ENCODE data around the gene MYBPC1. TPM values are rescaled to one million over a fixed set of nuclear protein-coding genes. Genes with fewer than 3 reads are reported as not detected.

The MYBPC1 gene
- total RNA-seq, 4 donors from 2014 or later = 0.13 to 1.6 TPM; not detected in 2

DNA sequence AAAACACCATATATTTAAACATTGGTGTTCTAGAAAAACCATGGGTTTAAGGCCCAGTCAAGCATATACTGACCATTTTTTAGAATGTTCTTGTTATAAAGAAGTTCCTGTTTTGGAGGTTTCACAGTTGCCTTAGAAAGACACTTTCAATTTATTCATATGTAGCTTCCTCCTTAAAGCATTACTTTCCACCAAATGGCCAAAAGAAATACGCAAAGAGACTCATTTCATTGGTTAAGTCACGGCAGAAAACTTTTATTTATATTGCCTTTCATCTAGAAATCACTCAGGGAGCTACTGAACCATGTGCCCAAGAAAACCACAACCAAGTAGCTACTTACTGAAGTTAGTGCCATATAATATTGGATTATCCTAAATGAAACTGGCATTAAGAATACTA lies 40.0 kb downstream of the MYBPC1 start:
- H3K27me3 ChIP-seq = no peaks in the 10 kb centered on the region
- no peak for DNase-seq
- no peaks in the 10 kb centered on the region for H3K9me3 ChIP-seq
- no peaks in the 10 kb centered on the region for H3K36me3 ChIP-seq
- 26 to 28% methylated on average over 2 of the region's 2 CpGs for WGBS, 2 donors
- H3K4me1 ChIP-seq = peaks cover 14 to 21% of the 10 kb centered on the region in 2 donors
- intact Hi-C loops (cut with DNase I) = no loop called here
- no peak overlapping the region for H3K4me3 ChIP-seq (replicated peaks in 1 of 3)
- TF ChIP-seq POLR2A (IDR thresholded peaks at IDR 0.05) = no peak
- no peak for TF ChIP-seq CTCF (IDR thresholded peaks at IDR 0.05)
- H3K27ac ChIP-seq = peak overlapping the region; percentile 19 to 34 (median 25)

GRCh38 chr12:101637936-101638335 lies 43.2 kb downstream of the MYBPC1 start:
- WGBS, 2 donors = 92 to 93% methylated on average over 3 of the region's 3 CpGs

DNA sequence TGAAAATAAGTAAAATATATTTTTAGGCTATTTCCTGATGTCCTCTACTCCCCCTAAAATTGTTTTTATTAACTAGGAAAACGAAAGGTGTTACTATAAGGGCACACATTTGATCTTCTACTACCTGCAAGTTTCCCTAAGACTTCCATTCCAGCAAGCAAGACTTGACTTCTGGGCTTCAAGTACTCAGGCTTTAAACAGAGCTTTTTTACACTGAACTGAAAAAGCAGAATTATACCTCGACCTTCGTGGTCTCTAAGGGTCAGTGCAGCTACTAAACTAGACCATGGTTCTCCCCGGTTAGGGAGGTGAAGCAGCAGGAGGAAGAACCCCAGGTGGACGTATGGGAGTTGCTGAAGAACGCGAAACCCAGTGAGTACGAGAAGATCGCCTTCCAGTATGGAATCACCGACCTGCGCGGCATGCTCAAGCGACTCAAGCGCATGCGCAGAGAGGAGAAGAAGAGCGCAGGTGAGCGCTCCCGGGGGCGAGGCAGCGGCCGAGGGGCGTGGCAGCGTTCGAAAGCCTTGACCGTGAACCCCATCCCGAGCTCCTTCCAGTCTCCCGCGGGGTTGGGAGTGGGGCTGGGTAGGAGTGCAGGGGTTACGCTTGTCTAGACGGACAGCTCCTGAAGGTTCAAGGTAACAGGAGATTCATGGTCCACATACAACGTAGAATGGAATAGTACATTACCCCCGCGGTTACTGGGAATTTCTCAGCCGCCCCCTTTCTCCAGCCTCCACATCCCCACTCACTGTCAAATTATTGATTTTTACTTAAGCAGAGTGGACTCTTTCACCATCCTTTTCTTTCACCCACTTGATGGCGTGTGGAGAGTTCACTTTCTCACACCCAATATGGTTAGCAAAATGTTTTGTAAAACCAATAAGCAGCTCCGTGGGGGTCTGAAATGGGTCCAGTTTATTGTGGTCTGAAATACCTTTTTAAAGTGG lies 47.6 kb downstream of the MYBPC1 start:
- peak; percentile 54 to 58 for DNase-seq
- no peak for TF ChIP-seq CTCF (IDR thresholded peaks at IDR 0.05)
- no peak for TF ChIP-seq POLR2A (IDR thresholded peaks at IDR 0.05)
- Histone ChIP-seq H3K9me3 (no peaks in the 10 kb centered on the region), H3K4me1 (peaks cover 5 to 6% of the 10 kb centered on the region in 2 donors), H3K4me3 (replicated peaks in 1 of 3) (peak overlapping the region in 1 of 3 donors; percentile 13), H3K36me3 (no peaks in the 10 kb centered on the region), H3K27ac (no peak overlapping the region), H3K27me3 (no peaks in the 10 kb centered on the region)
- intact Hi-C loops (cut with DNase I) = no loop called here
- 19 to 20% methylated on average over 27 to 31 of the region's 36 CpGs for WGBS, 2 donors

More at GRCh38 chr12:101637936-101638335, 43.2 kb downstream of the MYBPC1 start:
- no peak for DNase-seq
- no peak for TF ChIP-seq POLR2A (IDR thresholded peaks at IDR 0.05)
- no peak for TF ChIP-seq CTCF (IDR thresholded peaks at IDR 0.05)
- no peak overlapping the region for H3K27ac ChIP-seq
- peaks cover 19 to 21% of the 10 kb centered on the region in 2 donors for H3K4me1 ChIP-seq
- no peaks in the 10 kb centered on the region for H3K9me3 ChIP-seq
- H3K4me3 ChIP-seq (replicated peaks in 1 of 3) = no peak overlapping the region
- H3K27me3 ChIP-seq = no peaks in the 10 kb centered on the region
- intact Hi-C loops (cut with DNase I) = no loop called here
- no peaks in the 10 kb centered on the region for H3K36me3 ChIP-seq

GRCh38 chr12:101647711-101648110 lies 52.9 kb downstream of the MYBPC1 start:
- Histone ChIP-seq H3K36me3 (no peaks in the 10 kb centered on the region), H3K4me3 (replicated peaks in 1 of 3) (no peak overlapping the region), H3K9me3 (no peaks in the 10 kb centered on the region), H3K4me1 (peaks cover 0 to 6% of the 10 kb centered on the region in 2 donors), H3K27ac (no peak overlapping the region), H3K27me3 (no peaks in the 10 kb centered on the region)
- 80 to 86% methylated on average over 2 of the region's 2 CpGs for WGBS, 2 donors
- no peak for DNase-seq
- intact Hi-C loops (cut with DNase I) = no loop called here
- TF ChIP-seq POLR2A (IDR thresholded peaks at IDR 0.05) (no peak), CTCF (IDR thresholded peaks at IDR 0.05) (no peak)

DNA sequence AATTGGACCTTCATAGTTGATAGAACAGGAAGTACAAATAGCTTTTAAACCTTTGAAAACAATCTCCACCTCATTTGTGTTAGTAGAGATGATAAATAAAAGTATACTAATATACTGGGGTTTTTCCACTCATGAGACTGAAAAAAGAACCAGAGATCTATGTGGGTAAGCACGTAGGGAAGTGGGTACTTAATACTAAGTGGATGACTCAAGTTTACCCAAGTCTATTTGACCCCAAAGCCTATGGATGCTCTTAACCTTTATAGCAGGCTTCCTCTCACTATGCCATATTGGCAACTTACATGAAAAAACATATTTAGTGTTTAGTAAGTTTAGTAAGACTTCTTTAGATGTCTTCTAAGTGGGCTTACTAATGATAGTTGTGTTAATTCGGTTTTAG lies 53.4 kb downstream of the MYBPC1 start:
- no peak overlapping the region for H3K4me3 ChIP-seq (replicated peaks in 1 of 3)
- no peaks in the 10 kb centered on the region for H3K36me3 ChIP-seq
- no peaks in the 10 kb centered on the region for H3K9me3 ChIP-seq
- intact Hi-C loops (cut with DNase I) = no loop called here
- WGBS, 2 donors = 64 to 73% methylated on average over 2 of the region's 2 CpGs
- DNase-seq = no peak
- TF ChIP-seq CTCF (IDR thresholded peaks at IDR 0.05) = no peak
- TF ChIP-seq POLR2A (IDR thresholded peaks at IDR 0.05) = no peak
- H3K27ac ChIP-seq = no peak overlapping the region
- peaks cover 0 to 6% of the 10 kb centered on the region in 2 donors for H3K4me1 ChIP-seq
- H3K27me3 ChIP-seq = no peaks in the 10 kb centered on the region
